AG04449 (cell line): Measurements from ENCODE around the gene GRIK1.

ENCODE experiments used
- CTCF ChIA-PET: fragments of 350-600 bp; formaldehyde crosslinking; extraction: SDS; loops from one replicate; lab custom pipeline; 2021; ENCODE audit warnings: antibody characterized with exemption; lab: Yijun Ruan, JAX
- POLR2A ChIA-PET: fragments of 400-600, 350-600 bp; formaldehyde crosslinking; extraction: SDS; loops from one replicate; lab custom pipeline; 2020; ENCODE audit warnings: antibody characterized with exemption, inconsistent platforms; lab: Yijun Ruan, JAX
- DNase-seq: peaks from one replicate; pipeline ENCODE4 v3.0.0-alpha.2; 2010; ENCODE audit warnings: low read depth, low spot score
- H3K4me3 ChIP-seq: 2 replicates; pipeline ENCODE4 v1.5.1; 2011; ENCODE audit warnings: low read depth, mild to moderate bottlenecking, control low read depth, low read length
- TF ChIP-seq, protein P1 (sequence below): IDR thresholded peaks from one replicate; pipeline ENCODE4 v1.5.1; 2011; ENCODE audit warnings: mild to moderate bottlenecking, moderate library complexity, low read length, control low read depth, inconsistent platforms; ENCODE audit not compliant: insufficient read depth; ENCODE audit errors: missing control alignments

Gene GRIK1

DNA sequence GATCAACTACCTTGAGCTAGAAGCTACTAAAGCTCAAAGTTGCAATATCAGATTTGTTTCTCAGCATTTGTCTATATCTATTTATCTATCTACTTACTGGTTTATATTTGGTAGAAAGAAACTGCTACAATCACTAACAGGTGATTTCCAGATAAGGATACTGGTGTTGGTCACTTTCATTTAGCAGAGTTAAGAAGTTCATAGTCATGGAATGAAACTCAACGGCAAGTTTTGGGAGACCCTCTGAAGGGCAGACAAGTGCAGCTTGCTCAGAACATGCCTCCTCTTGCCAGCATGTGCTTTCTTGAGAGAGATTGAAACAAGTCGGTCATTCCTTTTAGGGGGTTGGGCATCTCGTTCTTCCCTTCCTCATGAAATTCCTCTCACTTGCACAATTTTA lies 296.5 kb downstream of the GRIK1 start:
- CTCF ChIA-PET, result interaction anchor here (1.0 kb wide), 1 partner anchor 11 kb away, joined by 3 read pairs; no protein-coding TSS in a partner anchor
- no peak for DNase-seq
- POLR2A ChIA-PET, result no interaction called here
- TF ChIP-seq, protein P1, sequence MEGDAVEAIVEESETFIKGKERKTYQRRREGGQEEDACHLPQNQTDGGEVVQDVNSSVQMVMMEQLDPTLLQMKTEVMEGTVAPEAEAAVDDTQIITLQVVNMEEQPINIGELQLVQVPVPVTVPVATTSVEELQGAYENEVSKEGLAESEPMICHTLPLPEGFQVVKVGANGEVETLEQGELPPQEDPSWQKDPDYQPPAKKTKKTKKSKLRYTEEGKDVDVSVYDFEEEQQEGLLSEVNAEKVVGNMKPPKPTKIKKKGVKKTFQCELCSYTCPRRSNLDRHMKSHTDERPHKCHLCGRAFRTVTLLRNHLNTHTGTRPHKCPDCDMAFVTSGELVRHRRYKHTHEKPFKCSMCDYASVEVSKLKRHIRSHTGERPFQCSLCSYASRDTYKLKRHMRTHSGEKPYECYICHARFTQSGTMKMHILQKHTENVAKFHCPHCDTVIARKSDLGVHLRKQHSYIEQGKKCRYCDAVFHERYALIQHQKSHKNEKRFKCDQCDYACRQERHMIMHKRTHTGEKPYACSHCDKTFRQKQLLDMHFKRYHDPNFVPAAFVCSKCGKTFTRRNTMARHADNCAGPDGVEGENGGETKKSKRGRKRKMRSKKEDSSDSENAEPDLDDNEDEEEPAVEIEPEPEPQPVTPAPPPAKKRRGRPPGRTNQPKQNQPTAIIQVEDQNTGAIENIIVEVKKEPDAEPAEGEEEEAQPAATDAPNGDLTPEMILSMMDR, result no peak
- no peak overlapping the region for H3K4me3 ChIP-seq

DNA sequence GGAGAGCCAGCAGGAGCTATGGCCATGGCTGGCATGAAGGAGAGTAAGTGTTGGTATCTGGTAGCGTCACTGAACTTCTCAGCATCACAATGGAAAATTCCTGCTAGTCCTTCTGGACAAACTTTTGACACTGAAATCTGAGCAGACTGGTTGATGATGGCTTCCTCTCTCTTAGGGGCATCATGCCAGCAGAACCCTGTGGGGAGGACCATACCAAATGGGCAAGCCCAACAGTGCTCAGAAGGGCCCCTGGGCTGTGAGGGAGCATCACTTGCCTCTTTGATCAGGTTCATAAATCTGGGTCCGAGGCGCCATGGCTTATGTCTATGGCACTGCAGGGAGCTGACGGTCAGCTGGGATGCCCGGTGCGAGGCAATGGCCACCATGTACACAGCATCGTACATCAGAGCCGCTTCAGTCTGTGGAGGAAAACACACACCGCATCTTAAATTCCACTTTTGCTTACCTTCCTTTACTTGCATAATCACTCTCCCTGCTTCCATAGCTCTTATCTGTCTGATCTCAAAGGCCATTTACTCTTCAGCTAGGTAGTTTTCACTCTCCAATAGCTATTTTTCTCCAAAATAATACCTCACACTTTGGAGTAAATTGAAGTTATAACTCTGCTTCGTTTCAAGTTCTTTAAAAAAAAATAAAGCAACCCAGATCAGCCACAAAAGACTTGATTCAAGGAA lies 297.1 kb downstream of the GRIK1 start:
- no peak for DNase-seq
- CTCF ChIA-PET, result no interaction called here
- no peak overlapping the region for H3K4me3 ChIP-seq
- POLR2A ChIA-PET, result no interaction called here
- TF ChIP-seq, protein P1, result no peak

DNA sequence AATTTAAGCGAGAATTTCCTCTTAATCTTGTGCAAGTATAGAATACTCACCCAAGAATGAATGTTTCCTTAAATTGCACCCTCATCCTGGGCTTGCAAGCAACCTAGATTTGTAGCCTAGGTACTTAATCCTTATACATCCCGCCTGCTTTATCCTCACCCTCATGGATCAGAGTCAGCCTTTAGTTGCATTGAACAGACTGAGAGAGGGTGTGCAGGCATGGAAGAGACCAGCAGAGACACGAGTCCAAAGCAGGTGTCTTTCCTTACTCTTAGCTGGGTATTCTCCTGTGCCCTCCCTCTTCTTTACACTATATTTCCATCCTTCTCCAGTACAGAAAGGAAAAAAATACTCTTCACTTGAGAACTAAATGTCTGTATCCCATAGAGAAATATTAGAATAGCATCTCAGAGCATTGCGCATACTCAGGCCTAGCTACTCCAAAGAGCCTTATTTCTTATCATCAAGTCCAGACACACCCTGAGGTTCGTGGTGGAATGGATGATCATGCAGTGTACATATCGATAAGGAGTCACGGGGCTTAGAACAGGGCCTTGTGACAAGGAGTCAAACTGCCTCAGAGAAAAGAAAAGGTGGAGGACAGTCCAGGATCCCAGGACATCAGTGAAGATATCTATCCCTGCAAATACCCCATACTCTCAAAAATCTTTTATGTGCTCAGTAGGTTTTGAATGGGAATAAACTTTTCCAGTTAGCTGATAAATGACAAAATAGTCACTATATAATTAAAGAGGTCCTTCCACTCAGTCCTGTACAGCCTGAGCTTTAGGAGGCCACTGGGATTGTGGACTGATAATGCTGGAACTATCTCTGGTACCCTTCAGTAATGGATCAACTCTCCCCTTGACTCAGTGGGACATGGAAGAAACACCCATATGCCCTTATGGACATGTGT lies 297.9 kb downstream of the GRIK1 start:
- POLR2A ChIA-PET, result no interaction called here
- no peak overlapping the region for H3K4me3 ChIP-seq
- no peak for DNase-seq
- TF ChIP-seq, protein P1, result no peak
- CTCF ChIA-PET, result no interaction called here

DNA sequence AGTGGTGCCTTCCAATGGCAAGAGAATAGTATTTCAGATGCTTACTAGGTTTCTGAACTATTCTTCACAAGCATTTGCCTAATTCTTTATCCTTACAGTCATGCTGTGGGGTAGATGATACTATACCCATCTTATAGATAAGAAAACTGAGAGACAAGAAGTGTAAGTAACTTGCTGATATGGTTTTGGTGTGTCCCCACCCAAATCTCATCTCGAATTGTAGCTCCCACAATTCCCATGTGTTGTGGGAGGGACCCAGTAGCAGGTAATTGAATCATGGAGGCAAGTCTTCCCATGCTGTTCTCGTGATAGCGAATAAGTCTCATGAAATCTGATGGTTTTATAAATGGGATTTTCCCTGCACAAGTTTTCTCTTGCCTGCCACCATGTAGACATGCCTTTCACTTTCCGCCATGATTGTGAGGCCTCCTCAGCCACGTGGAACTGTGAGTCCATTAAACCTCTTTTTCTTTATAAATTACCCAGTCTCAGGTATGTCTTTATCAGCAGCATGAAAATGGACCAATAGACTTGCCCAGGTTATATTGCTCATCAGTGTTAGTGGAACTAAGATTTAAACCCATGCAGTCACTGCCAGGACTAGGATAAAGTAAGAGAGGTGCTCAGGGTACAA lies 298.7 kb downstream of the GRIK1 start:
- no peak overlapping the region for H3K4me3 ChIP-seq
- no peak for DNase-seq
- ChIA-PET POLR2A (no interaction called here), CTCF (no interaction called here)
- TF ChIP-seq, protein P1, result no peak

DNA sequence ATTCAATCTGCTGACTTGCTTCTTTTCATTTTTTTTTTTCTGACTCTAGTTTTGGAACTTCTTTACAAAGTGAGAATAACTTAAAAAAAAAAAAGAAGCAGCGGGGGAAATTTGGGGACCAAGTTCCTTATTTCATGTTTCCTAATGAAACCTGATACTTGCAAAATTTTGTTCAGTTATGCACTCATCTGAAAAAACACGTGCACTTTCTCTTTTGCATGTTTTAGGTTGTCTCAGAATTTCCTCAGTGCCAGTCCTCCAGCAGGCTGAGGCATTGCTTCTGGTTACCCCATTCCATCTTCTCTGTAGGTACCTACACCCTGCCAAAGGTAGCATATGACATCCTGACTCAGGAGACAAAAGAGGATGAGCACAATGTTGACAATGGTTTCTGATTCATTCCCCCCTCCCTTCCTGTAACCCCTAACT lies 299.7 kb downstream of the GRIK1 start:
- H3K4me3 ChIP-seq, result no peak overlapping the region
- ChIA-PET POLR2A (no interaction called here), CTCF (no interaction called here)
- TF ChIP-seq, protein P1, result no peak
- DNase-seq, result no peak
